HEK293 (cell line): ENCODE results near the gene SS18L1.

Source experiments
- CTCF ChIA-PET: fragments of 350-600 bp; formaldehyde crosslinking; extraction: SDS; loops from one replicate; lab custom pipeline; 2021; ENCODE audit warnings: antibody characterized with exemption; lab: Yijun Ruan, JAX
- POLR2A ChIA-PET: fragments of 300-600 bp; formaldehyde crosslinking; extraction: SDS; loops from one replicate; lab custom pipeline; 2020; ENCODE audit warnings: antibody characterized with exemption, inconsistent platforms; lab: Yijun Ruan, JAX
- H3K27ac ChIP-seq: fragments of 200-500 bp; sonication (Bioruptor generic); 2 replicates; pipeline ENCODE4 v1.5.1; 2014; ENCODE audit warnings: low read depth, low read length, control low read depth, inconsistent platforms; ENCODE audit errors: extremely low read depth
- H3K36me3 ChIP-seq, 2 experiments: fragments of 200-500 bp in 1 of 2; sonication (Bioruptor generic) in 1 of 2; 1 replicate in 1 of 2; 2 replicates in 1 of 2; pipeline ENCODE4 v1.5.1; 2014 to 2017; ENCODE audit warnings: inconsistent platforms in 2 of 2, low read length in 2 of 2; ENCODE audit not compliant: control insufficient read depth in 2 of 2, insufficient read depth in 1 of 2
- H3K4me1 ChIP-seq: fragments of 200-500 bp; sonication (Bioruptor generic); 2 replicates; pipeline ENCODE4 v1.5.1; 2014; ENCODE audit warnings: mild to moderate bottlenecking, low read length, inconsistent platforms; ENCODE audit not compliant: control insufficient read depth, insufficient read depth
- H3K4me3 ChIP-seq: 2 replicates; pipeline ENCODE4 v1.5.1; 2011; ENCODE audit warnings: low read depth, mild to moderate bottlenecking, control low read depth, low read length, moderate library complexity
- H3K9me3 ChIP-seq: fragments of 200-500 bp; sonication (Bioruptor generic); 2 replicates; pipeline ENCODE4 v1.5.1; 2014; ENCODE audit warnings: low read depth, low read length, inconsistent platforms; ENCODE audit not compliant: control insufficient read depth, insufficient read depth
- EGR2 ChIP-seq: fragments of 450-650 bp; formaldehyde crosslinking; IDR thresholded peaks from 2 replicates; pipeline ENCODE4 v1.5.1; 2016; ENCODE audit warnings: low read depth, missing biosample characterization, missing genetic modification characterization
- GLIS1 ChIP-seq: fragments of 450-650 bp; formaldehyde crosslinking; IDR thresholded peaks from 2 replicates; pipeline ENCODE4 v1.5.1; 2016; ENCODE audit warnings: missing biosample characterization, missing genetic modification characterization
- HOXA7 ChIP-seq: sonication (generic); formaldehyde crosslinking; IDR thresholded peaks from 2 replicates; pipeline ENCODE4 v1.8.1; 2022; ENCODE audit warnings: missing genetic modification reagents, borderline replicate concordance
- IKZF3 ChIP-seq: fragments of 450-650 bp; IDR thresholded peaks from 2 replicates; pipeline ENCODE4 v1.5.0; 2018; ENCODE audit warnings: missing biosample characterization, mild to moderate bottlenecking, missing genetic modification characterization, moderate library complexity
- OSR2 ChIP-seq: fragments of 450-650 bp; formaldehyde crosslinking; IDR thresholded peaks from 2 replicates; pipeline ENCODE4 v1.5.1; 2016; ENCODE audit warnings: missing biosample characterization, missing genetic modification characterization
- REPIN1 ChIP-seq: fragments of 450-650 bp; formaldehyde crosslinking; IDR thresholded peaks from 2 replicates; pipeline ENCODE4 v1.5.1; 2017; ENCODE audit warnings: missing biosample characterization, missing genetic modification characterization, low read depth
- WT1 ChIP-seq: fragments of 450-650 bp; formaldehyde crosslinking; IDR thresholded peaks from 2 replicates; pipeline ENCODE4 v1.5.1; 2016; ENCODE audit warnings: missing biosample characterization, missing genetic modification characterization
- ZFP3 ChIP-seq: fragments of 450-650 bp; formaldehyde crosslinking; IDR thresholded peaks from 2 replicates; pipeline ENCODE4 v1.5.1; 2016; ENCODE audit warnings: low read depth, missing biosample characterization, missing genetic modification characterization
- ZFP37 ChIP-seq: fragments of 450-650 bp; formaldehyde crosslinking; IDR thresholded peaks from 2 replicates; pipeline ENCODE4 v1.5.1; 2016; ENCODE audit warnings: missing biosample characterization, missing genetic modification characterization
- ZFP69B ChIP-seq: fragments of 450-650 bp; formaldehyde crosslinking; IDR thresholded peaks from 2 replicates; pipeline ENCODE4 v1.5.1; 2016; ENCODE audit warnings: missing biosample characterization, missing genetic modification characterization
- ZIC2 ChIP-seq: fragments of 450-650 bp; formaldehyde crosslinking; IDR thresholded peaks from 2 replicates; pipeline ENCODE4 v1.5.1; 2016; ENCODE audit warnings: missing biosample characterization, missing genetic modification characterization
- ZNF146 ChIP-seq: fragments of 450-650 bp; formaldehyde crosslinking; IDR thresholded peaks from 2 replicates; pipeline ENCODE4 v1.5.1; 2016; ENCODE audit warnings: missing biosample characterization, missing genetic modification characterization
- ZNF155 ChIP-seq: fragments of 450-650 bp; formaldehyde crosslinking; IDR thresholded peaks from 2 replicates; pipeline ENCODE4 v1.5.1; 2016; ENCODE audit warnings: missing biosample characterization, missing genetic modification characterization
- ZNF248 ChIP-seq: fragments of 450-650 bp; formaldehyde crosslinking; IDR thresholded peaks from 2 replicates; pipeline ENCODE4 v1.5.1; 2017; ENCODE audit warnings: missing biosample characterization, missing genetic modification characterization
- ZNF266 ChIP-seq: fragments of 450-650 bp; formaldehyde crosslinking; IDR thresholded peaks from 2 replicates; pipeline ENCODE4 v1.5.1; 2016; ENCODE audit warnings: missing biosample characterization, missing genetic modification characterization, low read depth
- ZNF341 ChIP-seq: fragments of 450-650 bp; formaldehyde crosslinking; IDR thresholded peaks from 2 replicates; pipeline ENCODE4; 2016; ENCODE audit warnings: low read depth, missing biosample characterization, missing genetic modification characterization
- ZNF394 ChIP-seq: fragments of 450-650 bp; formaldehyde crosslinking; IDR thresholded peaks from 2 replicates; pipeline ENCODE4 v1.5.1; 2016; ENCODE audit warnings: missing biosample characterization, missing genetic modification characterization, mild to moderate bottlenecking, moderate library complexity, borderline replicate concordance
- ZNF501 ChIP-seq: fragments of 450-650 bp; formaldehyde crosslinking; IDR thresholded peaks from 2 replicates; pipeline ENCODE4 v1.5.1; 2016; ENCODE audit warnings: missing biosample characterization, missing genetic modification characterization
- ZNF544 ChIP-seq: fragments of 450-650 bp; formaldehyde crosslinking; IDR thresholded peaks from 2 replicates; pipeline ENCODE4 v1.5.0; 2017; ENCODE audit warnings: missing biosample characterization, missing genetic modification characterization
- ZNF747 ChIP-seq: fragments of 450-650 bp; formaldehyde crosslinking; IDR thresholded peaks from 2 replicates; pipeline ENCODE4 v1.5.1; 2016; ENCODE audit warnings: missing biosample characterization, missing genetic modification characterization
- ZNF768 ChIP-seq: fragments of 450-650 bp; formaldehyde crosslinking; IDR thresholded peaks from 2 replicates; pipeline ENCODE4 v1.5.1; 2018; ENCODE audit warnings: missing biosample characterization, mild to moderate bottlenecking, missing genetic modification characterization
- TF ChIP-seq, protein P1 (sequence below): fragments of 450-650 bp; formaldehyde crosslinking; IDR thresholded peaks from 2 replicates; pipeline ENCODE4 v1.5.1; 2016; ENCODE audit warnings: missing biosample characterization, missing genetic modification characterization, borderline replicate concordance
- TF ChIP-seq, protein P2 (sequence below): IDR thresholded peaks from 2 replicates; pipeline ENCODE4 v1.6.1; 2011; ENCODE audit warnings: mild to moderate bottlenecking, low read depth, low read length, borderline replicate concordance
- TF ChIP-seq, protein P3 (sequence below): fragments of 450-650 bp; formaldehyde crosslinking; IDR thresholded peaks from 2 replicates; pipeline ENCODE4 v1.5.1; 2017; ENCODE audit warnings: missing biosample characterization, missing genetic modification characterization
- TF ChIP-seq, protein P4 (sequence below): fragments of 450-650 bp; IDR thresholded peaks from 2 replicates; pipeline ENCODE4 v1.5.1; 2018; ENCODE audit warnings: missing biosample characterization, mild to moderate bottlenecking, missing genetic modification characterization
- TF ChIP-seq, protein P5 (sequence below): fragments of 450-650 bp; formaldehyde crosslinking; IDR thresholded peaks from 2 replicates; pipeline ENCODE4 v1.5.1; 2016; ENCODE audit warnings: missing biosample characterization, missing genetic modification characterization
- TF ChIP-seq, protein P6 (sequence below): fragments of 450-650 bp; formaldehyde crosslinking; IDR thresholded peaks from 2 replicates; pipeline ENCODE4 v1.5.1; 2016; ENCODE audit warnings: missing biosample characterization, missing genetic modification characterization

Gene SS18L1

DNA sequence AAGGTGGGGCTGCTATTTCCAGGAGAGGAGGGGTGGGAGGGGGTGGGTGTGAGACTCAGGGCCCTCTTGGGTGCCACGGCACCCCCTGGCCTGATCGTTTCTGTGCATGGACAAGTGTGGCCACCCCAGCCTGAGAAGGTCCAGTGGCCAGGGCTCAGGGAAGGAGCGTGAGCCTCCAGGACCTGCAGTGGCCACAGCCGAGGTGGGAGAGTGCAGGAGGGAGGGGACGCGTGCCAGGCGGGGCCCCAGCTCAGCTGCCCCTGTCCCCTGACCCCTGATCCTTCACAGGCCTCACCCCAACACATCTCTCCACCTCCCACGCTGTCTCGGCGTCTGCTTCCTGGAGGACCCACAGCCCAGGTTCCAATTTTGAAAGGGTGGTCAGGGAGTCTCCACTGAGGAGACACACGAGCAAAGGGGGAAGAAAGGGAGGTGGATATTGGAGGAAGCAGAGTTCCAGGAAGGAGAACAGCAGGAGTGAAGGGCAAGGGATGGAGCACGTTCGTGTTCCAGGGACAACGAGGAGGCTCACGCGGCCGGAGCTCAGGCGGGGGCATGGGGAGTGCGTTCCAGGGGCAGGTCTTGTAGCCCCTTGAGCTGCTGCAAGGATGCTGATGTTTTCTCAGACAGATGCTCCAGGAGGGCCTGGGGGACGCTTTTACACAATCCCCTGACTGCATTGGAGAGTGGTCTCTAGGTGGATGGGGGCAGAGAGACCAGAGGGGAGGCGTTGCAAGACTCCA, 80.7 kb downstream of the SS18L1 start (continued):
- TF ChIP-seq, protein P1, sequence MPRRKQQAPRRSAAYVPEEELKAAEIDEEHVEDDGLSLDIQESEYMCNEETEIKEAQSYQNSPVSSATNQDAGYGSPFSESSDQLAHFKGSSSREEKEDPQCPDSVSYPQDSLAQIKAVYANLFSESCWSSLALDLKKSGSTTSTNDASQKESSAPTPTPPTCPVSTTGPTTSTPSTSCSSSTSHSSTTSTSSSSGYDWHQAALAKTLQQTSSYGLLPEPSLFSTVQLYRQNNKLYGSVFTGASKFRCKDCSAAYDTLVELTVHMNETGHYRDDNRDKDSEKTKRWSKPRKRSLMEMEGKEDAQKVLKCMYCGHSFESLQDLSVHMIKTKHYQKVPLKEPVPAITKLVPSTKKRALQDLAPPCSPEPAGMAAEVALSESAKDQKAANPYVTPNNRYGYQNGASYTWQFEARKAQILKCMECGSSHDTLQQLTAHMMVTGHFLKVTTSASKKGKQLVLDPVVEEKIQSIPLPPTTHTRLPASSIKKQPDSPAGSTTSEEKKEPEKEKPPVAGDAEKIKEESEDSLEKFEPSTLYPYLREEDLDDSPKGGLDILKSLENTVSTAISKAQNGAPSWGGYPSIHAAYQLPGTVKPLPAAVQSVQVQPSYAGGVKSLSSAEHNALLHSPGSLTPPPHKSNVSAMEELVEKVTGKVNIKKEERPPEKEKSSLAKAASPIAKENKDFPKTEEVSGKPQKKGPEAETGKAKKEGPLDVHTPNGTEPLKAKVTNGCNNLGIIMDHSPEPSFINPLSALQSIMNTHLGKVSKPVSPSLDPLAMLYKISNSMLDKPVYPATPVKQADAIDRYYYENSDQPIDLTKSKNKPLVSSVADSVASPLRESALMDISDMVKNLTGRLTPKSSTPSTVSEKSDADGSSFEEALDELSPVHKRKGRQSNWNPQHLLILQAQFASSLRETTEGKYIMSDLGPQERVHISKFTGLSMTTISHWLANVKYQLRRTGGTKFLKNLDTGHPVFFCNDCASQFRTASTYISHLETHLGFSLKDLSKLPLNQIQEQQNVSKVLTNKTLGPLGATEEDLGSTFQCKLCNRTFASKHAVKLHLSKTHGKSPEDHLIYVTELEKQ (tag by site-specific recombination): no peak
- TF ChIP-seq, protein P2, sequence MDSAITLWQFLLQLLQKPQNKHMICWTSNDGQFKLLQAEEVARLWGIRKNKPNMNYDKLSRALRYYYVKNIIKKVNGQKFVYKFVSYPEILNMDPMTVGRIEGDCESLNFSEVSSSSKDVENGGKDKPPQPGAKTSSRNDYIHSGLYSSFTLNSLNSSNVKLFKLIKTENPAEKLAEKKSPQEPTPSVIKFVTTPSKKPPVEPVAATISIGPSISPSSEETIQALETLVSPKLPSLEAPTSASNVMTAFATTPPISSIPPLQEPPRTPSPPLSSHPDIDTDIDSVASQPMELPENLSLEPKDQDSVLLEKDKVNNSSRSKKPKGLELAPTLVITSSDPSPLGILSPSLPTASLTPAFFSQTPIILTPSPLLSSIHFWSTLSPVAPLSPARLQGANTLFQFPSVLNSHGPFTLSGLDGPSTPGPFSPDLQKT: no peak
- no peak for TF ChIP-seq ZIC2 (tag by site-specific recombination)
- no peak for TF ChIP-seq ZNF394
- TF ChIP-seq REPIN1: no peak
- TF ChIP-seq, protein P3, sequence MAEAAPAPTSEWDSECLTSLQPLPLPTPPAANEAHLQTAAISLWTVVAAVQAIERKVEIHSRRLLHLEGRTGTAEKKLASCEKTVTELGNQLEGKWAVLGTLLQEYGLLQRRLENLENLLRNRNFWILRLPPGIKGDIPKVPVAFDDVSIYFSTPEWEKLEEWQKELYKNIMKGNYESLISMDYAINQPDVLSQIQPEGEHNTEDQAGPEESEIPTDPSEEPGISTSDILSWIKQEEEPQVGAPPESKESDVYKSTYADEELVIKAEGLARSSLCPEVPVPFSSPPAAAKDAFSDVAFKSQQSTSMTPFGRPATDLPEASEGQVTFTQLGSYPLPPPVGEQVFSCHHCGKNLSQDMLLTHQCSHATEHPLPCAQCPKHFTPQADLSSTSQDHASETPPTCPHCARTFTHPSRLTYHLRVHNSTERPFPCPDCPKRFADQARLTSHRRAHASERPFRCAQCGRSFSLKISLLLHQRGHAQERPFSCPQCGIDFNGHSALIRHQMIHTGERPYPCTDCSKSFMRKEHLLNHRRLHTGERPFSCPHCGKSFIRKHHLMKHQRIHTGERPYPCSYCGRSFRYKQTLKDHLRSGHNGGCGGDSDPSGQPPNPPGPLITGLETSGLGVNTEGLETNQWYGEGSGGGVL (tag by site-specific recombination): no peak
- TF ChIP-seq IKZF3 (tag by site-specific recombination): no peak
- no peak for TF ChIP-seq HOXA7 (CRISPR knock-in tag)
- TF ChIP-seq, protein P4, sequence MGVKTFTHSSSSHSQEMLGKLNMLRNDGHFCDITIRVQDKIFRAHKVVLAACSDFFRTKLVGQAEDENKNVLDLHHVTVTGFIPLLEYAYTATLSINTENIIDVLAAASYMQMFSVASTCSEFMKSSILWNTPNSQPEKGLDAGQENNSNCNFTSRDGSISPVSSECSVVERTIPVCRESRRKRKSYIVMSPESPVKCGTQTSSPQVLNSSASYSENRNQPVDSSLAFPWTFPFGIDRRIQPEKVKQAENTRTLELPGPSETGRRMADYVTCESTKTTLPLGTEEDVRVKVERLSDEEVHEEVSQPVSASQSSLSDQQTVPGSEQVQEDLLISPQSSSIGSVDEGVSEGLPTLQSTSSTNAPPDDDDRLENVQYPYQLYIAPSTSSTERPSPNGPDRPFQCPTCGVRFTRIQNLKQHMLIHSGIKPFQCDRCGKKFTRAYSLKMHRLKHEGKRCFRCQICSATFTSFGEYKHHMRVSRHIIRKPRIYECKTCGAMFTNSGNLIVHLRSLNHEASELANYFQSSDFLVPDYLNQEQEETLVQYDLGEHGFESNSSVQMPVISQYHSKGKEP (tag by site-specific recombination): no peak
- TF ChIP-seq ZNF341 (tag by site-specific recombination): no peak
- TF ChIP-seq ZNF768 (tag by site-specific recombination): no peak
- TF ChIP-seq ZNF747 (tag by site-specific recombination): no peak
- TF ChIP-seq ZNF146: no peak
- no peak for TF ChIP-seq ZNF155

DNA sequence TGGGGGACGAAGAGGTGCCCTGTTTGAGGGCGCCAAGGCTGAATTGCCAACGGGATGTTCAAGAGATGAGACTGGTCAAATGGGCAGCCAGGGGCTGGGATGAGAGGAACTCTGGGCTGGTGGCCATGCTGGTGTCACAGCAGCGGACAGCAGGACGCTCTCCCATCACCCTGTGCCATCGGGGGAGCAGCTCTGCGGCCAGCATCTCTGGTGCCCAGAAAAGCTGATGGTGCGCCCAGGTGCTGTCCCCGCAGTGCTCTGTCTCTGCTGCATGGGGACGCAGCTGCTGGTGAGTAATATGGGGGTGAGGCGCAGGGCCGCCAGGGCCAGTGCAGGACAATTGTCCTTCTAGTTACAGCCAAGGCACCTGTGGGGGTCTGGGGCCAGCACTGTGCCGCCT, 81.5 kb downstream of the SS18L1 start:
- Histone ChIP-seq H3K4me1 (no peaks in the 10 kb centered on the region), H3K4me3 (no peak overlapping the region), H3K36me3 (no peaks in the 10 kb centered on the region), H3K9me3 (no peaks in the 10 kb centered on the region), H3K27ac (no peak overlapping the region)
- ChIA-PET CTCF (no interaction called here), POLR2A (interaction anchor here (1.4 kb wide), 1 partner anchor 18 kb away, joined by 3 read pairs; no protein-coding TSS in a partner anchor)
- TF ChIP-seq GLIS1 (tag by site-specific recombination): no peak
- no peak for TF ChIP-seq OSR2 (tag by site-specific recombination)
- TF ChIP-seq ZFP37 (tag by site-specific recombination): no peak
- TF ChIP-seq, protein P5, sequence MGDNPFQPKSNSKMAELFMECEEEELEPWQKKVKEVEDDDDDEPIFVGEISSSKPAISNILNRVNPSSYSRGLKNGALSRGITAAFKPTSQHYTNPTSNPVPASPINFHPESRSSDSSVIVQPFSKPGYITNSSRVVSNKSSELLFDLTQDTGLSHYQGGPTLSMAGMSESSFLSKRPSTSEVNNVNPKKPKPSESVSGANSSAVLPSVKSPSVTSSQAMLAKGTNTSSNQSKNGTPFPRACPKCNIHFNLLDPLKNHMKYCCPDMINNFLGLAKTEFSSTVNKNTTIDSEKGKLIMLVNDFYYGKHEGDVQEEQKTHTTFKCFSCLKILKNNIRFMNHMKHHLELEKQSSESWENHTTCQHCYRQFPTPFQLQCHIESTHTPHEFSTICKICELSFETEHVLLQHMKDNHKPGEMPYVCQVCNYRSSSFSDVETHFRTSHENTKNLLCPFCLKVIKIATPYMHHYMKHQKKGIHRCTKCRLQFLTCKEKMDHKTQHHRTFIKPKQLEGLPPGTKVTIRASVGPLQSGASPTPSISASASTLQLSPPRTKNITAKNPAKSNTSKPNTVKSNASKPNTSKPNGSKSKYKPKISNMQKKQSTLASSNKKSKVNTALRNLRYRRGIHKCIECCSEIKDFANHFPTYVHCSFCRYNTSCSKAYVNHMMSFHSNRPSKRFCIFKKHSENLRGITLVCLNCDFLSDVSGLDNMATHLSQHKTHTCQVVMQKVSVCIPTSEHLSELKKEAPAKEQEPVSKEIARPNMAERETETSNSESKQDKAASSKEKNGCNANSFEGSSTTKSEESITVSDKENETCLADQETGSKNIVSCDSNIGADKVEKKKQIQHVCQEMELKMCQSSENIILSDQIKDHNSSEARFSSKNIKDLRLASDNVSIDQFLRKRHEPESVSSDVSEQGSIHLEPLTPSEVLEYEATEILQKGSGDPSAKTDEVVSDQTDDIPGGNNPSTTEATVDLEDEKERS: no peak
- TF ChIP-seq ZNF747 (tag by site-specific recombination): no peak
- TF ChIP-seq ZFP69B (tag by site-specific recombination): no peak
- no peak for TF ChIP-seq EGR2
- no peak for TF ChIP-seq WT1 (tag by site-specific recombination)
- TF ChIP-seq, protein P6, sequence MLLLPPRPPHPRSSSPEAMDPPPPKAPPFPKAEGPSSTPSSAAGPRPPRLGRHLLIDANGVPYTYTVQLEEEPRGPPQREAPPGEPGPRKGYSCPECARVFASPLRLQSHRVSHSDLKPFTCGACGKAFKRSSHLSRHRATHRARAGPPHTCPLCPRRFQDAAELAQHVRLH (tag by site-specific recombination): no peak
- TF ChIP-seq ZNF501 (tag by site-specific recombination): no peak
- TF ChIP-seq ZNF544 (tag by site-specific recombination): no peak
- TF ChIP-seq ZNF266 (tag by site-specific recombination): no peak
- no peak for TF ChIP-seq ZFP3
- TF ChIP-seq ZNF248 (tag by site-specific recombination): no peak
